Uterus (tissue), 2 donors: ENCODE data around the gene INPP4A.

ENCODE experiments used
- CTCF ChIP-seq, 4 experiments: fragments of 200-600 bp in 2 of 4; fragments of 450-650 bp in 2 of 4; sonication (generic) in 2 of 4; IDR thresholded peaks; one replicate each; pipeline ENCODE4 v1.5.1; 2016 to 2019; ENCODE audit warnings: antibody characterized with exemption in 4 of 4, mild to moderate bottlenecking in 2 of 4, moderate library complexity in 1 of 4
- POLR2A ChIP-seq, 2 donors: fragments of 450-650 bp; IDR thresholded peaks; one replicate each; pipeline ENCODE4 v1.6.1; 2016; ENCODE audit warnings: antibody characterized with exemption in 2 of 2, mild to moderate bottlenecking in 1 of 2, moderate library complexity in 1 of 2

GRCh38 chr2:98572676-98573075 lies 128.0 kb downstream of the INPP4A start:
- no peak for TF ChIP-seq CTCF (IDR thresholded peaks at IDR 0.05)
- no peak for TF ChIP-seq POLR2A (IDR thresholded peaks at IDR 0.05)
